ENCODE data around the gene XG.
"Not testable (repeated sequence)": the region's sequence is repeated elsewhere in the genome, so short reads cannot be mapped to it uniquely, and the experiment has no call there.

XG gene, protein sequence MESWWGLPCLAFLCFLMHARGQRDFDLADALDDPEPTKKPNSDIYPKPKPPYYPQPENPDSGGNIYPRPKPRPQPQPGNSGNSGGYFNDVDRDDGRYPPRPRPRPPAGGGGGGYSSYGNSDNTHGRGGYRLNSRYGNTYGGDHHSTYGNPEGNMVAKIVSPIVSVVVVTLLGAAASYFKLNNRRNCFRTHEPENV

GRCh38 chrX:2751874-2752300, at the start of gene XG:
Gene XG (plus strand): TSS chrX:2752040. CDS start chrX:2752275, 235 bp downstream.
- DNase-seq (ENCODE audit: low spot score) = not testable (repeated sequence)

DNA sequence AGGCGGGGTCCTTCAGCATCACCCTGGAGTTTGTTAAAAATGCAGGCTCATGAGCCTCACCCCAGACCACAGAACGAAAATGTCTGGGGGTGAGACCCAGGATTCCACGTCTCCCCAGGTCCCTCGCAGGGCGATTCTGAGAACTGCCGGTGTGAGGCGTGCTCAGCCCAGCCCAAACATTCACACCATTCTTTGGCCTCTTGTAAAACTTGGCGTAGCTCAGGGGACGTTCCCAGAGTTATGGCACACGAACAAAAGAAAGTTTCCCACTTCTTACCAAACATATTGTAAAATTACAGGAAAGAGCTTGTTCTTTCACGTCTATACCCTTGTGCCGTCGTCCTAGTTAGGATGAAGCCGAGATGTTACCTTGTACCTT, 47.9 kb upstream of the XG start:
- DNase-seq (ENCODE audit: low spot score) = no peak

- no peak for DNase-seq (ENCODE audit: low spot score)
Measured at GRCh38 chrX:2705046-2705832, 46.6 kb upstream of the XG start.

- no peak for DNase-seq (ENCODE audit: low spot score)
Measured at GRCh38 chrX:2707334-2707760, 44.5 kb upstream of the XG start.

DNA sequence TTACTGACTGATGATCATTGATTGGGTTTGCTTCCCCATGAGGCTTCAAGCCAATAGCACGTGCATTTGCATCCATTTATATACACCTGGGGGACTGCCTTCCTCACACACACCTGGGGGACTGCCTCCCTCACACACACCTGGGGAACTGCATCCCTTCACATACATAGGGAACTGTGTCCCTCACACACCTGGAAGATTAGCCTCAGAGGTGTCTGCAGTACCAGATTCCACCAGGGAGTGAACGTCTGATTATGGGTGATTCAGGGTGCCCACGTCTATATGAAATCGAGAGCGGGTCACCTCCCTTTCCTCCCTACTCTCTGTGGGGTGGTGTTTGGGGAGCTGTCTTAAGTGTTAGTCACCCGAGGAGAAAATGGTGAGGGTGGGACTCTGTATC, 43.8 kb upstream of the XG start:
- DNase-seq (ENCODE audit: low spot score) = no peak

- DNase-seq (ENCODE audit: low spot score) = no peak
Measured at GRCh38 chrX:2708592-2709188, 43.1 kb upstream of the XG start.

GRCh38 chrX:2709556-2709955, 42.3 kb upstream of the XG start:
- no peak for DNase-seq (ENCODE audit: low spot score)

DNA sequence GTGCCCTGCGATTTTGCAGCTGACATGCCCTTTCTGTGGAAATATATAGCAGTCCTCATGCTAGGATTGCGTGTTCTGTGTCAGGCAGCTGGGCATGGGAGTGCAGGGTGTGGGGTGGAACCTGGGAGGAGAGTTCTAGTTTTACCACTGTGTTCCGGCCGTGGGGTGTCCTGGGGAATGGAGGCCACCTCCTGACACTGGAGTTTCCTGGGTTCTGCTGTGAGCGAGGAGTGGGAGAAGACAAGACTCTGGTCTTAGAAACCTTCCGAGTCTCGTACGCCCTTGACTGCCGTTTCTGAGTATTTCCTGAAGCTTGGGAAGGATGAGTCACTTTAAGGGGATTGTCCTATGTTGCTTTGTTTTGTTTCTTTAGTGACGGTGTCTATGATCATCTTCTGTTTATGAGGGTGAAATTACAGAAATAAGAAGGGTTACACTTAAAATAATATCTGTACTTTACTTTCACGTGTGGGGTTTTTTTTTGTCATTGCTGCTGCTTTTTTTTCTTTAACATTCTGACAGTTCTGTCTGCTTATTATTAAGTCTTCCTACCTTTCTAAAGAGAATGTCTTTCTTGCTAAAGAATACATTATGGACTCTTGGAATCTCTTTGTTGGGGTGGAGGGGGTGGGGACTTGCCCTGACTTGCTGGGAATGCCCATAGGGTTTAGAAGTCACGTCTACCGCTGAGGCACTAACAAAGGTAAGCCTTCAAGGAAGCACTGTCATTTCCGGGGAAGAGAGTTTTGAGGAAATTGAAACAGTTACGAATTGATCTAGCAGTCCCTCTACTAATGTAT, 41.6 kb upstream of the XG start:
- DNase-seq (ENCODE audit: low spot score) = peak; percentile 47

DNA sequence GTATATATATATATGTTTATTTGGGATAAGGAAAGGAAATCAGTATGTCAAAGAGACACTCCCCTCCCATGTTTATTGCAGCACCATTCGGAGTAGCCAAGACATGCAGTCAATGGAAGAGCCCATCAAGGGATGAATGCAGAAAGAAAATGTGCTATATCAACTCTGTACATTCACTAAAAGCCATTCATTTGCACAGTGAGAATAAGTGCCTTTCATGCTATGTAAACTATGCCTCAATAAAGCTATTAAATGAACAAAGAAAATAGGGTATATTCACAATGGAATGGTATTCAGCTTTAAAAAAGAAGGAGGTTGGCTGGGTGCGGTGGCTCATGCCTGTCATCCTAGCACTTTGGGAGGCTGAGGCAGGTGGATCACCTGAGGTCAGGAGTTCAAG, 40.4 kb upstream of the XG start:
- DNase-seq (ENCODE audit: low spot score) = no peak

DNA sequence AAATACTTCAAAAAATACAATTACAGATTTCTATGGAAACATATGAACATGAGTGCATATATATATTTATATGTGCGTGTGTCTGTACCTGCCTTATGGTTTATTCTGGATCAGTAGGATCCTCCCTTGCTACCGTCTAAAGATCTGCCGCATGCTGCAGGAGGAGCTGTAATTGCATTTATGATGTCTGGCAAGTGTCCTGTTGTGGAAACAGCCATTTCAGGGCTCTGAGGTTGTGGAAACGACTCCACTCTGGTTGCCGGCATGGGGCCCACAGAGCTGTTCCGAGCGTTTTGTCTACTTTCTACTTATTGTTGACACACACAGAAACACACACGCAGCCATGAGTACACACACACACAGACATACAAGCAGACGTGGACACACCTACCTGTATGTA, 39.4 kb upstream of the XG start:
- no peak for DNase-seq (ENCODE audit: low spot score)

DNA sequence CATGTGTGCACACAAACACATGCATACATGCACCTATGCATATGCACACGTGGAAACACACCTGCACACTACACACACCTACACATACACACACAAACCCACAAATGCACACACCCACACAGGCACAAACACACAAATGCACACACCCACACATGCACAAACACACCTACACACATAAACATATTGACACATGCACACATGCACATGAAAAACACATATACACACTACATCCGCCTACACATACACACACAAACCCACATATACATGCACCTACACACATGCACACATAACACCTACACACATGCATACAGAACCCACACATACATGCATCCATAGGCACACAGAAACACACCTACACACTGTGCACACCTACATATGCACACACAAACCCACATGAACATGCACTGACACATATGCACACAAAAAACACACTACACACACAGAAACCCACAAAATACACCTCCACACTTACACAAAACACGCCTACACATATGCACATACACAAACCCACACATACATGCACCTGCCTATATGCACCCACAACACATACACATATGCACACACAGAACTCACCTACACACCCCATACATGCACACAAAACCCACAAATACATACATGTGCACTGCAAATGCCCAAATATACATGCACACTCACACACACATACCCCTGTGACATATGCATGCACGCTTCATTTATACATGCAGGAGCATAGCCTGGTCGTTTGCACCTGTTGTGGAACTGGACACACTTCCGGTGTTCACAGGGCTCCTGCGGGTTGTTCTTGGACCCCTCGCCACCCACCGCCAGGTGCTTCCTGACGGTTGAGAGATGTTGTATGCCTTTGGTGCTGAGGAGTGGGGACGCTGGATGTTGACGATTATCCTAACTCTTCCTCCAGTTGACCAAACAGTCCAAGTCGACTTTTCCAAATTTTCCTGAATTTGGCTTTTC, 38.7 kb upstream of the XG start:
- no peak for DNase-seq (ENCODE audit: low spot score)

DNA sequence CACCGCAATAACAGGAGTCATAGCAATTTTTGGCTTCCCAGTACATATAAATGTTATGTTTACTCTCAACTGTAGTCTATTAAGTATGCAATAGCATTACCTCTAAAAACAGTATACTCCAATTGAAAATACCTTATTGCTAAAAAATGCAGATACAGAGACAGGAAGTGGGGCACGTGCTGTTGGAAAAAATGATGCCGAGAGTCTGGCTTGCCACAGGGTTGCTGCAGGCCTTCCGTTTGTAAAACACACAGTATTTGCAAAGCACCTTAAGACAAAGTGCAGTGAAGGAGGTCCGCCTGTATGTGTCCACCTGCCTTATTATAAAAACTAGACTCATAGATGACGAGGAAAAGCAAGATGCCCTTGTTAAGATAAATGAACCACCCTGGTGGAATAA, 37.3 kb upstream of the XG start:
- DNase-seq (ENCODE audit: low spot score) = no peak

- no peak for DNase-seq (ENCODE audit: low spot score)
Measured at GRCh38 chrX:2715066-2715600, 36.7 kb upstream of the XG start.

- no peak for DNase-seq (ENCODE audit: low spot score)
Measured at GRCh38 chrX:2717312-2717711, 34.5 kb upstream of the XG start.

DNA sequence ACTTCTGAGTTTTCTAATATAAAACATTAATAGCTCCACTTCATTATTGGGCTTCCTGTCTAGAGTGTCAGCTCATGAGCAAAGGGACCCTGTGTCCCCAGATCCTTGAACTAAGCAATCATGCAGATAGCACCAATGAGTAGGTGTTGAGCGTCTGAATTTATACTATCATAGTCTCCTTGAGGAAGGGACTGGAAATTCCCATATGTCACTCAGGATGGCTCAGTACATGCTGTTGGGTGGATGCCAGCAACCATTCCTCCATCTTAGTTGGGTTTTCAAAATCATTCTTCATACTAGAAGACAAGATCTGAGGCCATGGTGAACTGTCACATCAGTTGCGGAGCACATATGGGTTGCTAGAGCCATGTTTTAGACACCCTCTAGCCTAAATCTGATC, 33.0 kb upstream of the XG start:
- DNase-seq (ENCODE audit: low spot score) = no peak

- no peak for DNase-seq (ENCODE audit: low spot score)
Measured at GRCh38 chrX:2719774-2720447, 31.9 kb upstream of the XG start.

DNA sequence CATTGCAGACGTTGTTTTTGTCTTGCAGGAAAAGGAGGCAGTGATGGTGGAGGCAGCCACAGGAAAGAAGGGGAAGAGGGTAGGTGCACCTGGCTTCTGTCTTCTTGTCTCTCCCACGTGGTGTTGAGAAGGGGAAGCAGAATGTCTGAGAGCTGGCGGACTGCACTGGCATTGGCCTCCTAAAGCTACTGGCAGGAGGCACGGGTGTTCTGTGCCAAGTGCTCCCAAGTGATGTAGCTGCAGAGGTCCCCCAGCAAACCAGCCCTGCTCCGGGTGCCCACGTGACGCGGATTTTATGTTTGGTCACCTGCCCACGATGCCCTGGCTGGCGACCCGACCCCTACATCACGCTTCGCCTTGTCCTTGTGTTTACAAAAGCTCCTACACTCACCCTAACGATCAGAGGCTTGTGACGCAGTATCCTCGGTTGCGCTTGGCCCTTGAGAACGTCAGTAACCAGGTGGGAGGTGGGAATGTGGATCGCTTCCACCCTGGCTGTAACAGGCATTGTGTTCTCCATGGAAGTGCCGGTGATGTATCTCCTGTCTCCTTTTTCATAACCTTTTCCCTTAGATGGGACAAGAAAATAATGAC, 28.5 kb upstream of the XG start:
- DNase-seq (ENCODE audit: low spot score) = no peak

- not testable (repeated sequence) for DNase-seq (ENCODE audit: low spot score)
Measured at GRCh38 chrX:2727264-2727663, 24.6 kb upstream of the XG start.

DNA sequence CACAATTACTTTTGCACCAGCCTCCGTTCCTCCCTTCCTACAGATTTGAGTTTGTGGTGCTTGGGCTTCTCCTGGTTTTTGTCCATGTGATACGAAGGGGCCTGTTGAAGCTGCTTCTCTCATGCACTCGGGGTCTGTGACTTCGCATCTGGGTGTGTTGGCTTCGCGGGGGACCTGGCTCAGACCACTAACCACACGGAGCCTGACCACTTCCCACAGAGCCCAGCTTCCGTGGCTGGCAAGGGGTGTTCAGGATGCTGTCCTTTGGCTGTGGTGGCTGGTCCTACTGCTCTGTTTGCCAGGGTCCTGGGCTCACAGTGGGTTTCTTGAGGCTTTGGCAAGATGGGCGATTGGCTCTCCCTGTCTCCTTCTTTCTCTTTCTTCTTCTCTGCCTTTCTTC, 19.8 kb upstream of the XG start:
- no peak for DNase-seq (ENCODE audit: low spot score)

DNA sequence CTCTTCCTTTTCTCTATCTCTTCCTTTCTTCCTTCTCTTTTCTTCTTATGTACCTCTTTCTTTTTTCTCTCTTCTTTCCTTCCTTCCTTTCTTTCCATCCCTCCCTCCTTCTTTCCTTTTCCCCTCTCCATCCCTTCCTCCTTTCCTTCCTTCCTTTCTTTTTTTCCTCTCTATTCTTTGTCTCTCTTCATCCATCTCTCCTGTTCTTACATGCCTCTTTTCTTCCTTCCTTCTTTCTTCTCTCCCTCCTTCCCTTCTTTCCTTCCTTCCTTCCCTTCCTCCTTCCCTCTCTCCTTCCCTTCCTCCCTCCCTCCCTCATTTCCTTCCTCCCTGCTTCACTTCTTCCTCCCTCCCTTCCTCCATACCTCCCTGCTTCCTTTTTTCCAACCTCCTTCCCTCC, 19.2 kb upstream of the XG start:
- DNase-seq (ENCODE audit: low spot score) = no peak

All from COLO829 (cell line).